Stimulated activated CD4-positive, alpha-beta T cell treated with anti-CD3 and anti-CD28 coated beads, TNF-alpha, amount 100 ng/mL, for 4 hours (primary cell): ENCODE data around the gene TOP2B.
A peak's percentile ranks its signal among the peaks of the same experiment; 100 is the strongest.

Experiments used
- DNase-seq, 3 experiments: peaks; one replicate each; pipeline ENCODE4 v3.0.0-alpha.2; 2020; ENCODE audit warnings: low read depth in 3 of 3

Gene TOP2B

GRCh38 chr3:25664812-25665314 lies at the start of gene TOP2B:
TSS of gene TOP2B (minus strand) at chr3:25664907. CDS start at chr3:25664297, 610 bp downstream.
- DNase-seq: peak; percentile 80 to 92 (median 90)

GRCh38 chr3:25713341-25713985 lies 48.8 kb upstream of the TOP2B start:
- no peak for DNase-seq

- no peak for DNase-seq
Observed at GRCh38 chr3:25711090-25711489, 46.4 kb upstream of the TOP2B start.

GRCh38 chr3:25708036-25708435 lies 43.3 kb upstream of the TOP2B start:
- DNase-seq: no peak

GRCh38 chr3:25707268-25707926 lies 42.7 kb upstream of the TOP2B start:
- no peak for DNase-seq

GRCh38 chr3:25706213-25706612 lies 41.5 kb upstream of the TOP2B start:
- DNase-seq: no peak

GRCh38 chr3:25697553-25697952 lies 32.8 kb upstream of the TOP2B start:
- DNase-seq: no peak

- no peak for DNase-seq
Observed at GRCh38 chr3:25695731-25696420, 31.2 kb upstream of the TOP2B start.

- no peak for DNase-seq
Observed at GRCh38 chr3:25693238-25693637, 28.5 kb upstream of the TOP2B start.

- DNase-seq: no peak
Observed at GRCh38 chr3:25692341-25692740, 27.6 kb upstream of the TOP2B start.

GRCh38 chr3:25690768-25691533 lies 26.2 kb upstream of the TOP2B start:
- no peak for DNase-seq

- no peak for DNase-seq
Observed at GRCh38 chr3:25689226-25689625, 24.5 kb upstream of the TOP2B start.

- DNase-seq: no peak
Observed at GRCh38 chr3:25687742-25688141, 23.0 kb upstream of the TOP2B start.

GRCh38 chr3:25686766-25687165 lies 22.1 kb upstream of the TOP2B start:
- DNase-seq: no peak

GRCh38 chr3:25683882-25684281 lies 19.2 kb upstream of the TOP2B start:
- DNase-seq: no peak

GRCh38 chr3:25683410-25683809 lies 18.7 kb upstream of the TOP2B start:
- no peak for DNase-seq

- no peak for DNase-seq
Observed at GRCh38 chr3:25679642-25680302, 15.1 kb upstream of the TOP2B start.

GRCh38 chr3:25679166-25679565 lies 14.5 kb upstream of the TOP2B start:
- DNase-seq: no peak

- no peak for DNase-seq
Observed at GRCh38 chr3:25678581-25678980, 13.9 kb upstream of the TOP2B start.

GRCh38 chr3:25677121-25677520 lies 12.4 kb upstream of the TOP2B start:
- DNase-seq: no peak

- DNase-seq: no peak
Observed at GRCh38 chr3:25674670-25675069, 10.0 kb upstream of the TOP2B start.
